ENCODE results near the gene COLGALT1.

The COLGALT1 gene

DNA sequence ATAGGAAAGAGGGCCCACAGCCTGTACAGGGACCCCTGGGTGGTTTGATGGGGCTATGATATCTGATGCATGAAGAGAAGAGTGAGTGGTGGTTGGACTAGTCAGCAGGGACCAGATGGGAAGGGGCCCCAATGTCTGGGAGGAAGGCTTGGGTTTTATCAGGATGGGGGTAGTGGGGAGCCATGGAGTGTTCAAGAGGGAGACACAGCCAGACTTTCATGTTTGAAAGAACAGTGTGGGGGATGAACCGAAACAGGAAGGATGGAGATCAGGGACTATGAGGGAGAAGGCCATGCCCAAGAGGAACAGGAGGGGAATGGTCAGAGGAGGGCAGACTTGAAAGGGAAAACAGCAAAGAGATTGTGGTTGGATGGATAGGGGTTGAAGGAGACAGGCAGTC, 69.6 kb downstream of the COLGALT1 start:
- no peak for DNase-seq

DNA sequence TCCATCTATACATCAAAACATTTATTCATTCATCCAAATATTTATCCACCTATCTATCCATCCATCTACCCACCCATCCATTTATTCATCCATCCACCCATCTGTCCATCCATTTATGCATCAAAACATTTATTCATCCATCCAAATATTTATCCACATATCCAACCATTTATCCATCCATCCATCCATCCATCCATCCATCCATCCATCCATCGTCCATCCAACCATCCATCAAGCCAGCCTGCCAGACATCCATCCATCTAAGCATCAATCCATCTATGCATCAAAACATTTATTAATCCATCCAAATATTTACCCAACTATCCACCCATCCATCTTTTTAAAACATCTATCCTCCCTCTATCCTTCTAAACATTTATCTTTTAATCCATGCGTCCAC, 70.5 kb downstream of the COLGALT1 start:
- no peak for DNase-seq

DNA sequence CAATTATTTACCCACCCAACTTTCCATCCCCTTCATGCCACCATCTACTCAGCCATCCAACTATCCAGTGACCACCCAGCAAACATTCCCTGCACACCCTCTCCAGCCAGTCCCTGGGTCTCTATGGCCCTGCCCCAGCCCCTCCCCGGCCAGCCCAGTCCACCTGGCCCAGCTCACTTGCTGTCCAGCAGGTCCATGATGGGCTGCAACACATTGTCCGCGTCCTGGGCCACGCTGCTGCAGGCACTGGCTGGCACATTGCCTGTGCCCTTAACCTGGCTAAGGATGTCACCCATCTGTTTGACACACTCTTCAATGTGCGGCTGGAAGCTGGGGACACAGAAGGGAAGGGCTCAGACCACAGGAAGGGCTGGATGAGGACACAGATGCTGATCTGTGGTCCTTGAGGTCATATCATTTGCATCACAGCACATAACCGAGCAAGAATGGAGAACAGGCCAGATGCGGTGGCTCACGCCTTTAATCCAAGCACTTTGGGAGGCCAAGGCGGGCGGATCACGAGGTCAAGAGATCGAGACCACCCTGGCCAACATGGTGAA, 71.1 kb downstream of the COLGALT1 start:
- DNase-seq, result no peak

DNA sequence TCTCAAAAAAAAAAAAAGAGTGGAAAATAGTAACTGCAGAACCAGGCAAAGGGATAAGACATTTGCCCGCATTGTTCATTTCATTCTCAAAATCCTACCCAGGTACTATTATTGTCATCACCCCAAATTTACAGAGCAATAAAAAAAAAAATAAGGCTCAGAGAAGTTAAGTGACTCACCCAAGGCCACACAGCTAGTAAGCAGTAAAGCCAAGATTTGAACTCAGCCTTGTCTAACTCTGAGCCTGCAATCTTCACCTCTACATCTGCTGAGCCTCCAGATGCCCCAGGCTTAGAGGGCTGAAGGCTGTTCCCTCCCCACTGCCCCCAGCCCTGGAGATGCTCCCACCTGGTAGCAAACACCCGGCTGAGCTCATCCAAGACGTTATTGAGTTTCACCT, 71.7 kb downstream of the COLGALT1 start:
- no peak for DNase-seq

DNA sequence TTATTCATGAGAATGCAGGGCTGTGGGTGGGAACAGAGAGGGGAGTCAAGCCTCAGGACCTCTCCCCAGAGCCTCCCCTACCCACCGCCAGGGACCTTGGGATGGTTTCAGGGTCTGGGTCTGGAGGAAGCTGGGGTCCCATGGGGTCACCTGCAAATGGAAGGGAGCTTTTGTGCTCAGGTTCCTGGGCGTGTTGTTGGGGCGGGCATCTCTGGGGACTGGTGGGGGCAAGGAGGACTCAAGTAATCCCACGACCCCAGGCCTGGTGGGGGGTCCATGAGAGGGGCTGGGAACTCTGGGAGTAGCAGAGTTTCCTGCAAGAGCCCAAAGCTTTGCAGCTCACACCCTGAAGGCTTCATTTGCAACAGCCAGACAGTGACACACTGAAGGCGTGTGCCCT, 72.5 kb downstream of the COLGALT1 start:
- DNase-seq, result no peak

DNA sequence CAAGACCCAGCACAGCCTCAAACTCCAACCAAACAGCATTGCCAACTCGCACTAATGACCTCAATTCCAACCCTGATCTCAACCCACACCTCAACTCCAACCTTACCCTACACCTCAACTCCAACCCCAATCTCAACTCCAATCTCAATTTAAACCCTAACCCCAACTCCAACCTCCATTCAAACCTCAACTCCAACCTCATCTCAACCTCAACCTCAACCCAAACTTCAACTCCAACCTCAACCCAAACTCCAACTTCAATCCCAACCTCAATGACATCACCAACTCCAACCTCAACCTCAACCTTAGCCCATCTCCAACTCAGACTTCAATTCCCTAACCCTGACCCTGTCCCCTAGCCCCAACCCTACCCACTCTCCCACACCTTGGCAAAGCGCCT, 74.3 kb downstream of the COLGALT1 start:
- DNase-seq, result no peak

DNA sequence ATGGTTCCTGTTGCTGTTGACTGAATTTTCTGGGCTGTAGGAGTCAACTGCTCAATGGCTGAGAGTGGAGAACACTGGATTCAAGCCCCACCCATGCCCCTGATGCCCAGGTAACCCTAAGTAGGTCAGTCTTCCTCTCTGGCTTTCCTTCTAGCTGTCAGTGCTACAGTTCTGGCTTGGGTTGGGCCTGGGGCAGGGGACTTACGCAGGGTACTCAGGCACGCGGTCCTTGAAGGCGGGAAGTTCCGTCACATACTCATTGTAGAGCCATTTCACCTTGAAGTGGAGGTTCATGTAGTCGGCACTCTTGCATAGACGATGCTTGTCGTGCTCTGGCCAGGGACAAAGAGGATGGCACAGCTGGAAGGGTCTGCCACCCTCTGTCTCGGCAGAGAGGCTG, 77.1 kb downstream of the COLGALT1 start:
- no peak for DNase-seq
